Endothelial cell (in vitro differentiated cells): ENCODE results near the gene NRCAM. TPM values are rescaled to one million over a fixed set of nuclear protein-coding genes. Genes with fewer than 3 reads are reported as not detected.

ENCODE experiments used
- DNase-seq: peaks from one replicate; pipeline ENCODE4 v3.0.0; 2021; ENCODE audit warnings: low spot score
- H3K27ac Mint-ChIP-seq: one replicate; pipeline ENCODE4 v1.8.0; 2021; ENCODE audit warnings: mixed read lengths, inconsistent platforms; ENCODE audit not compliant: unreplicated experiment
- H3K27me3 Mint-ChIP-seq: one replicate; pipeline ENCODE4 v1.8.0; 2021; ENCODE audit warnings: mild to moderate bottlenecking, moderate library complexity, mixed read lengths, inconsistent platforms; ENCODE audit not compliant: unreplicated experiment
- H3K36me3 Mint-ChIP-seq: one replicate; pipeline ENCODE4 v1.8.0; 2021; ENCODE audit warnings: mild to moderate bottlenecking, low read depth, mixed read lengths, inconsistent platforms; ENCODE audit not compliant: unreplicated experiment
- H3K4me1 Mint-ChIP-seq: one replicate; pipeline ENCODE4 v1.8.0; 2021; ENCODE audit warnings: mild to moderate bottlenecking, mixed read lengths, inconsistent platforms; ENCODE audit not compliant: unreplicated experiment
- H3K4me3 Mint-ChIP-seq: one replicate; pipeline ENCODE4 v1.8.0; 2021; ENCODE audit warnings: mild to moderate bottlenecking, mixed read lengths, inconsistent platforms; ENCODE audit not compliant: unreplicated experiment
- H3K9me3 Mint-ChIP-seq: one replicate; pipeline ENCODE4 v1.8.0; 2021; ENCODE audit warnings: mixed read lengths, inconsistent platforms; ENCODE audit not compliant: unreplicated experiment
- CTCF ChIP-seq: fragments of 200-600 bp; sonication (generic); IDR thresholded peaks from one replicate; pipeline ENCODE4 v1.5.0; 2021; ENCODE audit warnings: antibody characterized with exemption; ENCODE audit not compliant: unreplicated experiment
- total RNA-seq: library from RNA; stranded (reverse); fragmentation: NEBNext Ultra II Directional; extraction: Animal tissue kit (Norgen Biotek cat#: 25700); gene quantifications from one replicate; pipeline ENCODE4 v1.2.1, GENCODE V29; 2021; ENCODE audit not compliant: unreplicated experiment

The NRCAM gene
- total RNA-seq, 1 donor from 2014 or later, result 2.2 TPM

GRCh38 chr7:108196004-108196403 lies 260.2 kb downstream of the NRCAM start:
- no peaks in the 10 kb centered on the region for H3K9me3 Mint-ChIP-seq
- no peak for TF ChIP-seq CTCF
- no peaks in the 10 kb centered on the region for H3K36me3 Mint-ChIP-seq
- H3K27me3 Mint-ChIP-seq, result no peaks in the 10 kb centered on the region
- no peak overlapping the region for H3K4me3 Mint-ChIP-seq
- DNase-seq, result no peak
- H3K4me1 Mint-ChIP-seq, result no peaks in the 10 kb centered on the region
- no peak overlapping the region for H3K27ac Mint-ChIP-seq

- TF ChIP-seq CTCF, result no peak
- H3K27me3 Mint-ChIP-seq, result no peaks in the 10 kb centered on the region
- H3K9me3 Mint-ChIP-seq, result no peaks in the 10 kb centered on the region
- H3K36me3 Mint-ChIP-seq, result no peaks in the 10 kb centered on the region
- no peak overlapping the region for H3K4me3 Mint-ChIP-seq
- no peaks in the 10 kb centered on the region for H3K4me1 Mint-ChIP-seq
- H3K27ac Mint-ChIP-seq, result no peak overlapping the region
- no peak for DNase-seq
Observed at GRCh38 chr7:108193594-108194498, 262.4 kb downstream of the NRCAM start.

GRCh38 chr7:108190891-108191290 lies 265.3 kb downstream of the NRCAM start:
- Mint-ChIP-seq H3K27ac (no peak overlapping the region), H3K9me3 (no peaks in the 10 kb centered on the region), H3K4me1 (no peaks in the 10 kb centered on the region), H3K36me3 (no peaks in the 10 kb centered on the region), H3K4me3 (no peak overlapping the region), H3K27me3 (no peaks in the 10 kb centered on the region)
- no peak for DNase-seq
- no peak for TF ChIP-seq CTCF

- Mint-ChIP-seq H3K4me3 (no peak overlapping the region), H3K4me1 (no peaks in the 10 kb centered on the region), H3K27me3 (no peaks in the 10 kb centered on the region), H3K27ac (no peak overlapping the region), H3K9me3 (no peaks in the 10 kb centered on the region), H3K36me3 (no peaks in the 10 kb centered on the region)
- TF ChIP-seq CTCF, result no peak
- DNase-seq, result no peak
Observed at GRCh38 chr7:108189733-108190388, 266.4 kb downstream of the NRCAM start.

- H3K4me1 Mint-ChIP-seq, result no peaks in the 10 kb centered on the region
- DNase-seq, result no peak
- no peak for TF ChIP-seq CTCF
- H3K9me3 Mint-ChIP-seq, result no peaks in the 10 kb centered on the region
- H3K36me3 Mint-ChIP-seq, result no peaks in the 10 kb centered on the region
- no peak overlapping the region for H3K4me3 Mint-ChIP-seq
- H3K27me3 Mint-ChIP-seq, result no peaks in the 10 kb centered on the region
- H3K27ac Mint-ChIP-seq, result no peak overlapping the region
Observed at GRCh38 chr7:108188724-108189123, 267.5 kb downstream of the NRCAM start.
